LNCaP clone FGC (cell line): ENCODE data around the gene CYBA.

Experiments
- DNase-seq: peaks from one replicate; pipeline ENCODE4 v3.0.0-alpha.2; 2011; ENCODE audit warnings: low read depth
- H3K4me3 ChIP-seq: 2 replicates; pipeline ENCODE4 v1.5.1; 2011; ENCODE audit warnings: mild to moderate bottlenecking, low read depth, low read length, control low read depth
- TF ChIP-seq, protein P1 (sequence below): IDR thresholded peaks from 2 replicates; pipeline ENCODE4 v1.5.1; 2012; ENCODE audit warnings: mild to moderate bottlenecking; ENCODE audit not compliant: control insufficient read depth, insufficient read depth; ENCODE audit errors: extremely low read depth

CYBA gene

DNA sequence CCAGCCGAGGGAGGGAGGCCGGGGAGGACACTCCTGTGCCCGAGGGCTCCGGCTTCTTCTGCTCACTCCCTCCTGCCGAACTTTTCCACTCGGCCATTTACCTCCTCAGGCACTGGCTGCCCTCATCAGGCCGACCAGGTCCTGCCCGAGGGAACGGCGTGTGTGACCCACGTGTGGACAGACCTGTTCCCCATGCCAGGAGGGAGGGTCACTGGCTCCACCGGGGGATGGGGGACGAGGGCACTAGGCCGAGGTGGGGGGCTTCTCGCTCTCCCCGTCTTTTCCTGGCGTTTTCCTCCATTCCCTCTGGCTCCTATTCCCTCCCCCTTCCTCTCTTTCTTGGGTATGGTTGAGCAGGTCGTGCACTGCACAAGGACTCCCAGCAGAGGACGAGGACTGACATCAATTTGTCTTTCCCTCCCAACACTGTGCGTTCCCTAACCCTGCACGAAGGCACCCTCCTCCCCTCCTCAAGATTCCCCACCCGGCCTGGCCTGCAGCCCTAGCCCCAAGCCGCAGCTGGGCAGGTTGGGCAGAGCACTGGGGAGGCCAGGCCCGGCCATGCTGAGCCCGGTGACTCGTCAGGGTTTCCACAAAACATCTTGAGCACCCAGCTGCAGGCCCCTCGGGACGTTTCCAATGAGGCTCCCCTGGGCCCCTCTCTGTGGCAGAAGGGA lies 15.7 kb downstream of the CYBA start:
- TF ChIP-seq, protein P1, sequence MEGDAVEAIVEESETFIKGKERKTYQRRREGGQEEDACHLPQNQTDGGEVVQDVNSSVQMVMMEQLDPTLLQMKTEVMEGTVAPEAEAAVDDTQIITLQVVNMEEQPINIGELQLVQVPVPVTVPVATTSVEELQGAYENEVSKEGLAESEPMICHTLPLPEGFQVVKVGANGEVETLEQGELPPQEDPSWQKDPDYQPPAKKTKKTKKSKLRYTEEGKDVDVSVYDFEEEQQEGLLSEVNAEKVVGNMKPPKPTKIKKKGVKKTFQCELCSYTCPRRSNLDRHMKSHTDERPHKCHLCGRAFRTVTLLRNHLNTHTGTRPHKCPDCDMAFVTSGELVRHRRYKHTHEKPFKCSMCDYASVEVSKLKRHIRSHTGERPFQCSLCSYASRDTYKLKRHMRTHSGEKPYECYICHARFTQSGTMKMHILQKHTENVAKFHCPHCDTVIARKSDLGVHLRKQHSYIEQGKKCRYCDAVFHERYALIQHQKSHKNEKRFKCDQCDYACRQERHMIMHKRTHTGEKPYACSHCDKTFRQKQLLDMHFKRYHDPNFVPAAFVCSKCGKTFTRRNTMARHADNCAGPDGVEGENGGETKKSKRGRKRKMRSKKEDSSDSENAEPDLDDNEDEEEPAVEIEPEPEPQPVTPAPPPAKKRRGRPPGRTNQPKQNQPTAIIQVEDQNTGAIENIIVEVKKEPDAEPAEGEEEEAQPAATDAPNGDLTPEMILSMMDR = no peak
- no peak for DNase-seq
- no peak overlapping the region for H3K4me3 ChIP-seq

DNA sequence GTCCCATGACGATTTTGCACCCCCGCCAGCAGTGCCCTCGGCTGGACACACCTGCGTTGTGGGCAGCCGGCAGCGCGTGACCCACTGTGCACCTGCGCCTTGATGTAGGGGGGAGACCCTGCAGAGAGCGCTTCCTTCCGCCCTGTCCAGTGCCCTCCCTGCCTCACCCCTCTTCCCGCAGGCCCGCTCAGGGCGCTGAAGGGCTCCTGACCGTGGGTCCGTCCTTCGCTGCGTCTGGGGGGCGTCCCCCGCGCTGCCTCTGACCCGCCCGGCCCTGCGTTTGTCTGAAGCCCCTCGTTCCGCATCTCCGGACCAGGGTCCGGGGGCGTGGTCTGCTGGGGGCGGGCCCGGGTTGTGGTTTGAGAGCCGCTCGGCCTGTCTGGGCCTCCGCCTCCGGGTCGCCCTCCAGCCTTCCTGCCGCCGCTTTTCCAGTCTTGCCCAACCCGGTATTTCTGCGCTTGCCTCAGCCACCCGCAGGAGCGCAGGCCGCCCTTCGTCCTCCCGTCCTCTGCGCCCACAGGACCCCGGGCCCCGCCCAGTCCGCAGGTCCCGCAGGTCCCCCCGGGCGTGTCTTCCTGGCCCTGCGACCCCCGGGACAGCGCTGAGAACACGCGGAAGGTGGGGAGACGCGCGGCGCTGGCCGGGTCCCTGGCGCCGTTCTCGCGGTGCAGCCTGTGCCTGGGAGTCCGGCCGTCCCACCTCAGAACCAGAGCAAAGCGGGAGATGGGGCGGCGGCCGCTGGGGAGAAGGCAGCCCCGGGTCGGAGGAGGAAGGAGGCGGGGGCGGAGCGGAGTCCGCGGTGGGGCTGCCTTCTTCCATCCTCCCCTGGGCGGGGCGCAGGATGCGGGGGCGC lies 16.5 kb downstream of the CYBA start:
- TF ChIP-seq, protein P1 = no peak
- no peak overlapping the region for H3K4me3 ChIP-seq
- no peak for DNase-seq

DNA sequence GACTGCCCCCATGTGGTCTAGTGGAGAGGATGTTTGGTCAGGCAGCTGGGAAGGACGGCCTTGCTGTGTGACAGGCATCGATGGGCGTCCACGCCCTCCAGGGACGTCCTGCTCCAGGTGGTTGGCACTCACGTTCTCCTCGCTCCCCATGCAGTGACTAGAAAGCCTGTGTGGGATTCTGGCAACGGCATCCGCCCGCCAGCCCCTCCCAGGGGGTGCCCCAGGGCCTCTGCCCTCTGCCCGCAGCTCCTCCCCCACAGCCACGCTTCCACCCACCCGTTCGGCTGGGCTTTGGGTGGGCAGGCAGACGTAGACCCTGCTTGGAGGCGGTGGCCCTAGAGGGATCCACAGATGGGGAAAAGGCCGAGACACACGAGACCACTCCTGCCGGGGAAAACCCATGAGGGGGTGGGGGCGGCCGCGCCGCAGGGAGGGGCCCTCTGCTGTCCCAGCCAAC lies 17.1 kb downstream of the CYBA start:
- TF ChIP-seq, protein P1 = peak; percentile 31; the same call in 1 of the 2 replicates
- DNase-seq = no peak
- H3K4me3 ChIP-seq = no peak overlapping the region

DNA sequence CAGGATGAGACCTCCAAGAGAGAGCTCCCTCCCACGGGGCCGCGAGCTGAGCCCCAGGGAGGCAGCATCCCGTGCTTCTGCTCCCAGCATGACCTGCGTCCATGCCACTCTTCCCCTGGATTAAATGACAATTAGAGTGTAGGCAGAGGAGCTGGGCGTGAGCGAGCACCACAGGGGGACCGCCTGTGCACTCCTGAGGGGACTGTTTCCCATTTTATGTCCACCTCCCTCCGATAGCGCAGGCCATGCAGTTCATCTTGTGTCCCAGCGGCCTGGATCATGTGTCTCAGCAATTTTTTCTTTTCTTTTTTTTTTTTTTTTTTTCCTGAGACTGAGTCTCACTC lies 18.3 kb downstream of the CYBA start:
- H3K4me3 ChIP-seq = no peak overlapping the region
- DNase-seq = no peak
- TF ChIP-seq, protein P1 = no peak

DNA sequence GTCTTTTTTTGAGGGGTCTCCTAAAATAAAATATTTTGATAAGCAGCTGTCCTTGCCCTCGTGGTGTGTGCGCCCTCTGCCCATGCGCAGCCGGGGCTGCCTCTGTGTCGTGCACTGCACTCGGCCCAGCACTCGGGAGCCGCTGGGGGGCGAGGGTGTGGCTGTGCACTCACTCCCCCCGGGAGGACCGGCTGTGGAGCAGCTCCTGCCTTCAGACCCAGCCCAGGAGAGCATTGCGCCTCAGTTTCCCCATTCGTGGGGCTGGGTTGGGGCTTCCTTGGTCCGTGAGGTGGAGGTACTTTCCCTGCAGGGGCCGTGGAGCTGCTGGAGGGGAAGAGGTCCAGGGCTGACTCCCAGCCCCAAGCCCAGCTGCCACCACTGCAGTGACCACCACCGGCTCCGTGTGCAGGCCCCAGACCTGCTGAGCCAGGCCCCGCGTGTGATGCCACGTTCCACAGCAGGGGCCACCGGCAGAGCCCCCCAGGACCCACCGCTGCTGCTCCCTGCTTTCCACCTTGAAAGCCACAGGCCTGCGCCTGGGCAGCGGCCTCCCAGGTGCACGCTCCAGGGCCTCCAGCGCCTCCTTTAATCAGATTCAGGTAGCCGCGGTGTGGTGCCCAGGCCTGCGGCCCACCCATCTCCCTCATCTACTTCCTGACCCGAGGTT lies 18.8 kb downstream of the CYBA start:
- no peak for DNase-seq
- H3K4me3 ChIP-seq = no peak overlapping the region
- TF ChIP-seq, protein P1 = no peak

DNA sequence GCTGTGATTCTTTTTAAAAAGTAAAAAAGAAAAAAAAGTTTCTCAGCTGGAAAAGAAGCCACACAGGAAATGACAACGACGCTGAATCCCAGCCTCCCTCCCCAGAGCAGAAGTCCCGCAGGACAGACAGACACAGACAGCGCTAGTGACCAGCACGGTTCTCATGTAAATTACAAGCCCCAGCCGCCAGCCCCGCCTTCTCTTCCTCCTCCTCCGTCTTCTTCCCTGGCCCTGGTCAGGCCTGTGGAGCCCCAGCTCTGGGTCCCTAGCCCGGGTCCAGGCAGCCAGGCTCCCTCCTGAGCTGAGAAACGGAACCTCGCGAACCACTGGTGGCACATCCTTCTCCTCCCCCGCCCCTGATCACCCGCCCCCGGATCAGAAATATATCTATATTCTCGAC lies 19.5 kb downstream of the CYBA start:
- H3K4me3 ChIP-seq = no peak overlapping the region
- no peak for DNase-seq
- TF ChIP-seq, protein P1 = no peak
